Tibial artery (tissue), 4 donors: Measurements from ENCODE around the gene GALNT13.

Source experiments
- DNase-seq, 2 donors: peaks; one replicate each; pipeline ENCODE4 v3.0.0-alpha.2; 2019
- H3K27ac ChIP-seq, 2 donors: fragments of 200-600 bp; sonication (generic) in 1 of 2; 1 replicate in 1 of 2; 2 replicates in 1 of 2; pipeline ENCODE4 v1.5.1; 2018 to 2019; ENCODE audit warnings: mild to moderate bottlenecking in 1 of 2
- H3K27me3 ChIP-seq, 2 donors: fragments of 200-600 bp; sonication (generic) in 1 of 2; one replicate each; pipeline versions ENCODE4 v1.5.1 to v1.6.0; 2016 to 2019
- H3K36me3 ChIP-seq, 3 donors: fragments of 200-600 bp; sonication (generic) in 2 of 3; one replicate each; pipeline ENCODE4 v1.5.1; 2016 to 2019; ENCODE audit warnings: mild to moderate bottlenecking in 2 of 3
- H3K4me1 ChIP-seq, 4 donors: fragments of 200-600 bp; sonication (generic) in 2 of 4; 1 replicate in 3 of 4; 2 replicates in 1 of 4; pipeline ENCODE4 v1.5.1; 2016 to 2019
- H3K4me3 ChIP-seq, 2 donors: fragments of 200-600 bp; sonication (generic) in 1 of 2; 1 replicate in 1 of 2; 2 replicates in 1 of 2; pipeline ENCODE4 v1.5.1; 2018 to 2019; ENCODE audit warnings: mild to moderate bottlenecking in 2 of 2
- H3K9me3 ChIP-seq, 3 donors: fragments of 200-600 bp; sonication (generic) in 1 of 3; one replicate each; pipeline ENCODE4 v1.5.1; 2016 to 2019
- intact Hi-C: fragments of 100-400 bp; cut with DNase I; formaldehyde crosslinking; loops from one replicate; pipeline ENCODE4 v1.15.0; 2023; ENCODE audit warnings: low total_unique reads
- TF ChIP-seq, protein P1 (sequence below), 2 experiments: fragments of 200-600 bp in 1 of 2; fragments of 450-650 bp in 1 of 2; IDR thresholded peaks; one replicate each; pipeline ENCODE4 v1.5.1; 2017 to 2019; ENCODE audit warnings: antibody characterized with exemption in 2 of 2, mild to moderate bottlenecking in 1 of 2, moderate library complexity in 1 of 2

Gene GALNT13

DNA sequence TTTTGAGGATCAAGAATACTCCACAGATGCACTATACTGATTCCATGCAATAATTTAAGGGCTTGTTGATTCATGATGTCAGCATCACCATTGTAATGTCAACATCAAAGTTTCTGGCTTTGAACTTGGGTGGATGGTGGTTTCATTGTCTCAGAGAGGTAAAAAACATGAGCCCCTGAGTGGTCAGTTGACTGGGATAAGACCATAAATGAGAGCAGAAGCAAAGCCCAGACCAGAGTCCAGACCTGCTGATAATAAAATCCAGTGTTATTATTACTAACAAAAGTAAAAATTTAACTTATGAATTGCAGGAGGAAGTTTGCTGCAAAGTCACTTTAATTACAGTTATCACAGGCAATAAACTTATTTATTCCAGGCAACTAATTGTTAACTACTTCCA lies 358.2 kb downstream of the GALNT13 start:
- intact Hi-C loops: no loop called here
- Histone ChIP-seq H3K27ac (no peak overlapping the region), H3K4me3 (no peak overlapping the region), H3K36me3 (no peaks in the 10 kb centered on the region), H3K27me3 (no peaks in the 10 kb centered on the region), H3K9me3 (no peaks in the 10 kb centered on the region), H3K4me1 (no peaks in the 10 kb centered on the region)
- DNase-seq: no peak
- TF ChIP-seq, protein P1, sequence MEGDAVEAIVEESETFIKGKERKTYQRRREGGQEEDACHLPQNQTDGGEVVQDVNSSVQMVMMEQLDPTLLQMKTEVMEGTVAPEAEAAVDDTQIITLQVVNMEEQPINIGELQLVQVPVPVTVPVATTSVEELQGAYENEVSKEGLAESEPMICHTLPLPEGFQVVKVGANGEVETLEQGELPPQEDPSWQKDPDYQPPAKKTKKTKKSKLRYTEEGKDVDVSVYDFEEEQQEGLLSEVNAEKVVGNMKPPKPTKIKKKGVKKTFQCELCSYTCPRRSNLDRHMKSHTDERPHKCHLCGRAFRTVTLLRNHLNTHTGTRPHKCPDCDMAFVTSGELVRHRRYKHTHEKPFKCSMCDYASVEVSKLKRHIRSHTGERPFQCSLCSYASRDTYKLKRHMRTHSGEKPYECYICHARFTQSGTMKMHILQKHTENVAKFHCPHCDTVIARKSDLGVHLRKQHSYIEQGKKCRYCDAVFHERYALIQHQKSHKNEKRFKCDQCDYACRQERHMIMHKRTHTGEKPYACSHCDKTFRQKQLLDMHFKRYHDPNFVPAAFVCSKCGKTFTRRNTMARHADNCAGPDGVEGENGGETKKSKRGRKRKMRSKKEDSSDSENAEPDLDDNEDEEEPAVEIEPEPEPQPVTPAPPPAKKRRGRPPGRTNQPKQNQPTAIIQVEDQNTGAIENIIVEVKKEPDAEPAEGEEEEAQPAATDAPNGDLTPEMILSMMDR (IDR thresholded peaks at IDR 0.05): no peak

DNA sequence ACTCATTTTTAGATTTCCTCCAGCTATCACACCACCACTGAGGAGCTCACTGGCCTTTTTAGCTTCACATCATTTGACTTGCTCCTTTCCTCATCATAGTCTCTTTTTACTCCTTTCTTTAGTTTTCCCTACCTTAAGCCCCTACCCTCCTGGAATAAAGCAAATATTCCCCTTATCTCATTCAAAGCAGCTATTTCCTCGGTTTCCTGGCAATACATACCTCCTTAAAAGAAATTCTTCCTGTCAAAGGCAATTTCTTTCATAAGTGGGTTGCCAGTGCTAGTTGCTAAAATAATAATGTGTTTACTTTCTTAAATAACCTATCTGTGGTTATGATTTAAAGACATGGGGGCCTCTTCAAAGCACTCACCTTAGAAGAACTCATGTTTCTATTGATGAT lies 359.3 kb downstream of the GALNT13 start:
- no peak for DNase-seq
- TF ChIP-seq, protein P1 (IDR thresholded peaks at IDR 0.05): no peak
- Histone ChIP-seq H3K9me3 (no peaks in the 10 kb centered on the region), H3K36me3 (no peaks in the 10 kb centered on the region), H3K4me3 (no peak overlapping the region), H3K27me3 (no peaks in the 10 kb centered on the region), H3K27ac (no peak overlapping the region), H3K4me1 (no peaks in the 10 kb centered on the region)
- intact Hi-C loops: no loop called here

DNA sequence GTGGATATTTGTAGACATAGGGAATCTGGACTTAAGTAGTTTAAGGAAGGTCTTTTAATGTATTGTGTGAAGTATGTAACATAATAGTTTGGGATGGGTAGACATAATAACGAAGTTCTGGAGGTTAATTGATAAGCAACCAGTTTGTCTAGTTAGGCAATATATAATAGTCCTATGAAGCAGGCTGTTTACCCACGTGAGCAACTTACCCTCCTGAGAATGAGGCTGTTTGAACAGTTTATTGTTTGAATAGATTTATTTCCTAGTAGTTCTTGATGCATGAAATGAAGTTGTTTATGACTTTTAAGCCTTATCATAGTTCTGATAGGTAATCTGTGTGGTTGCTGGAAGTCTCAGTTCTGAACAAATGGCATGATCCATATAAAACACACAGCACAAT lies 361.5 kb downstream of the GALNT13 start:
- no peaks in the 10 kb centered on the region for H3K9me3 ChIP-seq
- H3K4me3 ChIP-seq: no peak overlapping the region
- no peaks in the 10 kb centered on the region for H3K4me1 ChIP-seq
- H3K27me3 ChIP-seq: no peaks in the 10 kb centered on the region
- DNase-seq: no peak
- H3K27ac ChIP-seq: no peak overlapping the region
- intact Hi-C loops: no loop called here
- TF ChIP-seq, protein P1 (IDR thresholded peaks at IDR 0.05): no peak
- H3K36me3 ChIP-seq: no peaks in the 10 kb centered on the region

DNA sequence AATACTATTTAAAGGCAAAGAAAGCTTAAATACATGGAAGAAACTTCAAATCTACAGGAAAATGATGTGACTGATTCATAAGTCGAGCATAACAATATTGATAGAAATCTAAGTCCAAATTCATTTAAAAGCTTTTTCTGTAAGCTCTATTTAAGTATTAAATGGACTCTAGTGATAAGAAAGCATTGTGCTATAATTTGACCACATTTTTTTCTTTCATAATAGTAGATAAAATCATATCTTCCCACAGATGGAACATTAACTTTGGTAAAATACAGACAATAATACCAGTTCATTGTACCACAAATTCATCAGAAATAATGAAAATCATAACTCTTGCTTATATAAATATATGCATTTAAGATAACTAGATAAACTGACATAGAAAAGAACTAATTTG lies 366.5 kb downstream of the GALNT13 start:
- no peak overlapping the region for H3K27ac ChIP-seq
- no peaks in the 10 kb centered on the region for H3K9me3 ChIP-seq
- no peaks in the 10 kb centered on the region for H3K27me3 ChIP-seq
- H3K4me3 ChIP-seq: no peak overlapping the region
- TF ChIP-seq, protein P1 (IDR thresholded peaks at IDR 0.05): no peak
- DNase-seq: no peak
- no peaks in the 10 kb centered on the region for H3K4me1 ChIP-seq
- intact Hi-C loops: no loop called here
- H3K36me3 ChIP-seq: no peaks in the 10 kb centered on the region

DNA sequence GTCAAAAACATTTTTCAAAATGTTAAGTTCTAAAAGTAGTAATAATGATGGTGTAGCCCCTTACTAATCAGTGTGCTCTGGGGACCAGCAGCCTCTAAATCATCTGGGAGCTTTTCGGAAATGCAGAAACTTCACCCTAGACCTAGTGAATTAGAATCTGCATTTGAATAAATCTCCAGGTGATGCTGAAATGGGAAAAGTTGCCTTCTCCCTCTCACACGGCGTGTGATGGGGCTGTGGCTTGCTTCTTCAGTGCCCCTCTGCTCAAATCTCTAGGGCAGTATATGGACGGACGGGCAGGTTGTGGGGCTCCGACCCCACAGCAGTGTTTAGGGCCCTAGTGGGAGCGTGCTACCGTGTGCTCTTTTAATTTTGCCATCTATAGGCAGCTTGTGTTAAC lies 368.6 kb downstream of the GALNT13 start:
- intact Hi-C loops: no loop called here

More for the DNA sequence above, 368.6 kb downstream of the GALNT13 start:
- Histone ChIP-seq H3K4me1 (no peaks in the 10 kb centered on the region), H3K36me3 (no peaks in the 10 kb centered on the region), H3K4me3 (no peak overlapping the region), H3K9me3 (no peaks in the 10 kb centered on the region), H3K27me3 (no peaks in the 10 kb centered on the region), H3K27ac (no peak overlapping the region)
- DNase-seq: no peak
- TF ChIP-seq, protein P1 (IDR thresholded peaks at IDR 0.05): no peak
